Head of caudate nucleus (tissue), 42 donors: ENCODE measurements around the gene SULT1E1.

Experiments used
- DNase-seq, 42 donors: peaks; one replicate each; pipeline versions ENCODE4 v3.0.0 to v3.0.0-alpha.2; 2020 to 2021; ENCODE audit warnings: mixed read lengths in 7 of 42
- intact Hi-C: fragments of 100-400 bp; cut with DNase I; formaldehyde crosslinking; loops from one replicate; pipeline ENCODE4 v1.15.0; 2022

Gene SULT1E1

GRCh38 chr4:69860052-69860451 is at the start of gene SULT1E1:
SULT1E1 (minus strand) TSS chr4:69860145; CDS start chr4:69857644, 2,501 bp downstream.
- DNase-seq, result no peak
- intact Hi-C loops, result no loop called here

GRCh38 chr4:69909195-69909594 is 49.2 kb upstream of the SULT1E1 start:
- intact Hi-C loops, result no loop called here
- DNase-seq, result no peak

- intact Hi-C loops, result no loop called here
- DNase-seq, result no peak
Measured at GRCh38 chr4:69907151-69907550, 47.2 kb upstream of the SULT1E1 start.

GRCh38 chr4:69896530-69897116 is 36.7 kb upstream of the SULT1E1 start:
- intact Hi-C loops, result no loop called here
- no peak for DNase-seq

GRCh38 chr4:69894721-69895120 is 34.8 kb upstream of the SULT1E1 start:
- DNase-seq, result peak in 9 of 42 donors; percentile 11 to 68 (median 32)
- intact Hi-C loops, result no loop called here

GRCh38 chr4:69894186-69894585 is 34.2 kb upstream of the SULT1E1 start:
- no peak for DNase-seq
- intact Hi-C loops, result no loop called here

- intact Hi-C loops, result no loop called here
- DNase-seq, result no peak
Measured at GRCh38 chr4:69888336-69888735, 28.4 kb upstream of the SULT1E1 start.

GRCh38 chr4:69882150-69882549 is 22.2 kb upstream of the SULT1E1 start:
- intact Hi-C loops, result loop anchor here (5.0 kb wide), 1 partner anchor 190 kb away; no protein-coding TSS in a partner anchor
- DNase-seq, result no peak

- intact Hi-C loops, result loop anchor here (5.0 kb wide), 1 partner anchor 189 kb away; no protein-coding TSS in a partner anchor
- peak in 30 of 42 donors; percentile 10 to 70 (median 31) for DNase-seq
Measured at GRCh38 chr4:69881173-69881773, 21.3 kb upstream of the SULT1E1 start.

- intact Hi-C loops, result no loop called here
Measured at GRCh38 chr4:69878250-69878649, 18.3 kb upstream of the SULT1E1 start.

GRCh38 chr4:69877453-69877852 is 17.5 kb upstream of the SULT1E1 start:
- intact Hi-C loops, result no loop called here
- no peak for DNase-seq

More at GRCh38 chr4:69878250-69878649, 18.3 kb upstream of the SULT1E1 start:
- DNase-seq, result no peak

GRCh38 chr4:69876071-69876470 is 16.1 kb upstream of the SULT1E1 start:
- intact Hi-C loops, result no loop called here
- no peak for DNase-seq

GRCh38 chr4:69875576-69875975 is 15.6 kb upstream of the SULT1E1 start:
- intact Hi-C loops, result no loop called here

GRCh38 chr4:69874507-69874906 is 14.6 kb upstream of the SULT1E1 start:
- no peak for DNase-seq
- intact Hi-C loops, result no loop called here

More at GRCh38 chr4:69875576-69875975, 15.6 kb upstream of the SULT1E1 start:
- DNase-seq, result no peak

- intact Hi-C loops, result no loop called here
- DNase-seq, result no peak
Measured at GRCh38 chr4:69861756-69862155, 1.8 kb upstream of the SULT1E1 start.

GRCh38 chr4:69860521-69861298 is 765 bp upstream of the SULT1E1 start:
- intact Hi-C loops, result no loop called here
- no peak for DNase-seq

GRCh38 chr4:69859140-69859685 is 732 bp downstream of the SULT1E1 start:
- no peak for DNase-seq
- intact Hi-C loops, result no loop called here

- DNase-seq, result no peak
- intact Hi-C loops, result no loop called here
Measured at GRCh38 chr4:69858690-69859089, 1.3 kb downstream of the SULT1E1 start.

- no peak for DNase-seq
- intact Hi-C loops, result no loop called here
Measured at GRCh38 chr4:69855822-69856221, 4.1 kb downstream of the SULT1E1 start.

- intact Hi-C loops, result no loop called here
- no peak for DNase-seq
Measured at GRCh38 chr4:69849969-69850368, 10.0 kb downstream of the SULT1E1 start.
